MCF 10A (cell line): ENCODE data around the gene MBOAT2. TPM values are rescaled to one million over a fixed set of nuclear protein-coding genes. Genes with fewer than 3 reads are reported as not detected.
A peak's percentile ranks its signal among the peaks of the same experiment; 100 is the strongest.

Experiments
- BruUV-seq: library from RNA; stranded (reverse); fragments of 400-500 nt; replicated peaks from 2 replicates; lab custom pipeline; 2021; lab: Mats Ljungman, UMichigan
- CTCF ChIA-PET: fragments of 300-600 bp; sonication (Branson Sonifier 250); formaldehyde crosslinking; extraction: SDS; loops from one replicate; lab custom pipeline; 2021; ENCODE audit warnings: antibody characterized with exemption, inconsistent platforms; lab: Yijun Ruan, JAX
- POLR2A ChIA-PET: fragments of 300-600, 350-650 bp; sonication (Branson Sonifier 250); formaldehyde crosslinking; extraction: SDS; loops from one replicate; lab custom pipeline; 2020; ENCODE audit warnings: antibody characterized with exemption, inconsistent platforms; lab: Yijun Ruan, JAX
- DNase-seq: peaks from one replicate; pipeline ENCODE4 v3.0.0-alpha.2; 2018; ENCODE audit not compliant: unreplicated experiment
- H3K27ac Mint-ChIP-seq: one replicate; pipeline ENCODE4 v1.8.0; 2022; ENCODE audit warnings: mild to moderate bottlenecking, low read depth, mixed read lengths; ENCODE audit not compliant: unreplicated experiment
- H3K27me3 Mint-ChIP-seq: one replicate; pipeline ENCODE4 v1.8.0; 2022; ENCODE audit warnings: mixed read lengths; ENCODE audit not compliant: insufficient read depth, unreplicated experiment
- H3K36me3 Mint-ChIP-seq: one replicate; pipeline ENCODE4 v1.8.0; 2022; ENCODE audit warnings: mild to moderate bottlenecking, moderate library complexity, mixed read lengths; ENCODE audit not compliant: insufficient read depth, unreplicated experiment
- H3K4me1 Mint-ChIP-seq: one replicate; pipeline ENCODE4 v1.8.0; 2022; ENCODE audit warnings: mixed read lengths; ENCODE audit not compliant: insufficient read depth, unreplicated experiment
- H3K4me3 Mint-ChIP-seq: one replicate; pipeline ENCODE4 v1.8.0; 2022; ENCODE audit warnings: mild to moderate bottlenecking, moderate library complexity, mixed read lengths; ENCODE audit not compliant: unreplicated experiment
- H3K9me3 Mint-ChIP-seq: one replicate; pipeline ENCODE4 v1.8.0; 2022; ENCODE audit warnings: mixed read lengths; ENCODE audit not compliant: unreplicated experiment
- intact Hi-C: fragments of 100-400 bp; cut with micrococcal nuclease; formaldehyde crosslinking; loops from 2 replicates; pipeline ENCODE4 v1.14.1; 2022
- total RNA-seq: library from RNA; stranded (reverse); gene quantifications from 2 replicates; pipeline ENCODE4 v1.2.3, GENCODE V29; 2022
- TF ChIP-seq, protein P1 (sequence below): fragments of 200-600 bp; IDR thresholded peaks from one replicate; pipeline ENCODE4 v1.8.0; 2022; ENCODE audit warnings: antibody characterized with exemption, mild to moderate bottlenecking; ENCODE audit not compliant: unreplicated experiment

Gene MBOAT2
- total RNA-seq, 1 experiment from 2014 or later = 34.7 TPM

DNA sequence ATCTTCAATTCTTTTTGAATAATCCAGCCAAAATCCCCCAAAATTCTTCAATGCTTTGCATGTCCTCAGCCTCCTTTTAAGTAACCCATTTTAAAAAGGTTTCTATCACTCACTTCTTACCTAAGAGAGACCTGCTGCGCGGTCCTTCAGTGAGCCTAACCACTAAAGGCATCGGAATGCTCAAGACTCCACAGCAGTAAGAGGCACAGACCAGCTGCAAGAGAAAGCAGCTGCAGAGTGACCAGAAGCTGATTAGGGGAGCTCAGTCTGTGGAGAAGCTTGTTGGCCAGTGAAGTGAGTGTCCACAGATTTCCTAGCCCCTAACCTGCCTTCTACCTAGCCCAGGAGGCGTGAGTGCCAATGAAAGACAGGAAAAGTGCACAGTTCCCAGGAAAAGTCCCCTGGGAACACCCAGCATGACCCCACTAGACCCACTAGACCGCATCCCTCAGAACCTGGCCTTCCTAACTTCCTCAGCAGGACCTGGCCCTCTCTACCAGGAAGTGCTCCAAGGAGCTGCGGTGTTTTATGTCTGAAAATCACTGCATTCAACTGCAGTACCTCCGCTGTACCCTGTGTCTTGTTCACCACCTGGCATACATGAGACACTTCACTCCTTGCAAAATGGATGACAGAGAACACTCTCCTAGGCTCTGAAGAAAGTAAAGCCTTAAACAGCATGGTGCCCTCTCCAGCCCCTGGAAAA lies 10.1 kb downstream of the MBOAT2 start:
- no peak for DNase-seq
- intact Hi-C loops = no loop called here
- BruUV-seq = no TSS peak
- peak overlapping the region; percentile 84 for H3K27ac Mint-ChIP-seq
- CTCF ChIA-PET = interaction anchor here (0.7 to 1.7 kb wide), 3 partner anchors 80 to 146 kb away, joined by 3 to 4 read pairs (median 3); no protein-coding TSS in a partner anchor
- no peaks in the 10 kb centered on the region for H3K27me3 Mint-ChIP-seq
- no peaks in the 10 kb centered on the region for H3K9me3 Mint-ChIP-seq
- H3K4me1 Mint-ChIP-seq = peaks cover 47% of the 10 kb centered on the region
- TF ChIP-seq, protein P1, sequence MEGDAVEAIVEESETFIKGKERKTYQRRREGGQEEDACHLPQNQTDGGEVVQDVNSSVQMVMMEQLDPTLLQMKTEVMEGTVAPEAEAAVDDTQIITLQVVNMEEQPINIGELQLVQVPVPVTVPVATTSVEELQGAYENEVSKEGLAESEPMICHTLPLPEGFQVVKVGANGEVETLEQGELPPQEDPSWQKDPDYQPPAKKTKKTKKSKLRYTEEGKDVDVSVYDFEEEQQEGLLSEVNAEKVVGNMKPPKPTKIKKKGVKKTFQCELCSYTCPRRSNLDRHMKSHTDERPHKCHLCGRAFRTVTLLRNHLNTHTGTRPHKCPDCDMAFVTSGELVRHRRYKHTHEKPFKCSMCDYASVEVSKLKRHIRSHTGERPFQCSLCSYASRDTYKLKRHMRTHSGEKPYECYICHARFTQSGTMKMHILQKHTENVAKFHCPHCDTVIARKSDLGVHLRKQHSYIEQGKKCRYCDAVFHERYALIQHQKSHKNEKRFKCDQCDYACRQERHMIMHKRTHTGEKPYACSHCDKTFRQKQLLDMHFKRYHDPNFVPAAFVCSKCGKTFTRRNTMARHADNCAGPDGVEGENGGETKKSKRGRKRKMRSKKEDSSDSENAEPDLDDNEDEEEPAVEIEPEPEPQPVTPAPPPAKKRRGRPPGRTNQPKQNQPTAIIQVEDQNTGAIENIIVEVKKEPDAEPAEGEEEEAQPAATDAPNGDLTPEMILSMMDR = no peak
- no peaks in the 10 kb centered on the region for H3K36me3 Mint-ChIP-seq
- POLR2A ChIA-PET = interaction anchor here (0.6 to 3.9 kb wide), 14 partner anchors 8 to 1750 kb away, joined by 3 to 38 read pairs (median 3); partner anchors contain the start of gene MBOAT2
- H3K4me3 Mint-ChIP-seq = peak overlapping the region; percentile 61

DNA sequence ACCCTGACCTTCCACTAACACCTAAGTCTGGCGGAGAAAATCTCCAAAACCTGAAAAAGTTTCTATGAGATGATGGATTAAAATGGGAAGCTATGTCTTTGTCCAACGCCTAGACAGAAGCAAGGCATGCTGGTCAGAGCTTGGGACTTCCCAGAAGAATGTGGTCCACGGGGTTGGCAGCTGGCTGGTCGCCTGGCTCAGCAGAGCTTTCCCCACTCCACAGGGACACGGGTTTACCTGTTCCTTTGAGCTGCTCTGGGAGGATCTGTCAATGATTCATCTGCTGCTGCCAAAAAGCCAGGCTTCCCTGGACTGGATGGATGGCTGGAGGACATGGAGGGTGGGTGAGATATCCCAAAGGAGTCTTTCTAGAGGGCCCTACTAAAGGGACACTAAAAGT lies 10.8 kb downstream of the MBOAT2 start:
- Mint-ChIP-seq H3K27ac (peak overlapping the region; percentile 84), H3K4me1 (peaks cover 47% of the 10 kb centered on the region), H3K27me3 (no peaks in the 10 kb centered on the region), H3K4me3 (no peak overlapping the region), H3K36me3 (no peaks in the 10 kb centered on the region), H3K9me3 (no peaks in the 10 kb centered on the region)
- CTCF ChIA-PET = interaction anchor here (1.7 kb wide), 1 partner anchor 120 kb away, joined by 4 read pairs; no protein-coding TSS in a partner anchor
- POLR2A ChIA-PET = interaction anchor here (0.6 to 3.9 kb wide), 12 partner anchors 8 to 1750 kb away, joined by 3 to 38 read pairs (median 3); partner anchors contain the start of gene MBOAT2
- intact Hi-C loops = no loop called here
- BruUV-seq = no TSS peak
- TF ChIP-seq, protein P1 = no peak
- no peak for DNase-seq

DNA sequence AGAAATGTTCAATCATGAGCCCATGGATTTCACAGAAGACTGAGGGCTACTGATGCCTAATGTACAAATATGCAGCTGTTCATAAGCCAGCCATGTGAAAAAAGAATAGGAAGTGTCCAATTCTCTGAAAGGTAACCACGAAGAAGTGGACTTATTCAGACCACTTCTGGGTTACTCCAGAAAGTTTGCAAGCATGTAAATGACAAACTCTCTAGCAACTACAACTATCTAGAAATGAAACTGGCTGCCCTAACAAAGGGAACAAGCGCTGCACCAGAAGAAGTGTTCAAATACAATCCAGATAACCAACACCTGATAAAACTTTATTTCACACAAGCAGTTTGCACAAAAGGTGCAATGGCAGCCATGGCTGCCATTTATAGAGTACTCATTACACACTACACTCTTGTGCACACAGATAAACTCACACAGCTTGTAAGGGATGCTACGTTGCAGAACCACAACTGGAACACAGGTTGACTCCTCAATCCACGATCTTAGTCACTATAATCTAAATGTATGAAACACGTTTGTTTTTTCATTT lies 13.9 kb downstream of the MBOAT2 start:
- TF ChIP-seq, protein P1 = no peak
- H3K4me3 Mint-ChIP-seq = no peak overlapping the region
- H3K27ac Mint-ChIP-seq = no peak overlapping the region
- DNase-seq = no peak
- intact Hi-C loops = no loop called here
- CTCF ChIA-PET = interaction anchor here (0.6 kb wide), 1 partner anchor 44 kb away, joined by 3 read pairs; no protein-coding TSS in a partner anchor
- POLR2A ChIA-PET = no interaction called here
- no peaks in the 10 kb centered on the region for H3K9me3 Mint-ChIP-seq
- no peaks in the 10 kb centered on the region for H3K27me3 Mint-ChIP-seq
- H3K4me1 Mint-ChIP-seq = peaks cover 46% of the 10 kb centered on the region
- BruUV-seq = no TSS peak
- H3K36me3 Mint-ChIP-seq = no peaks in the 10 kb centered on the region

DNA sequence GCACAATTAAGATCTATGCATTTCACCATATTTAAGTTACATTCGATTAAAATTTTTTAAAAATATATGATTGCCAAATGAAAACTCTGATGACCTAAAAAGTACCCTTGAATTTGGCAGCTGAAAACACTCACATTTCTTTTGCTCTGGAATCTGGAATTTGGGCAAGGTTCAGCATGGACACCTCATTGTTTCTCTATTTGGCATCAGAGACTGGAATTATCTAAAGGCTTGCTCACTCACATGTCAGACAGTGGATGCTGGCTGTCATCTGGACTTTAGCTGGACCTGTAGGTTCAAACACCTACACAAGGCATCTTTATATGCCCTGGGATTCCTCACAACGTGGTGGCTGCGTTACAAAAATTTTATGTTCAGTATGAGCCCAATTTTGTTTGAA lies 16.1 kb downstream of the MBOAT2 start:
- Mint-ChIP-seq H3K27me3 (no peaks in the 10 kb centered on the region), H3K36me3 (no peaks in the 10 kb centered on the region), H3K27ac (peak overlapping the region; percentile 8), H3K4me3 (no peak overlapping the region), H3K9me3 (no peaks in the 10 kb centered on the region), H3K4me1 (peaks cover 35% of the 10 kb centered on the region)
- TF ChIP-seq, protein P1 = no peak
- intact Hi-C loops = no loop called here
- ChIA-PET POLR2A (interaction anchor here (1.7 to 1.9 kb wide), 2 partner anchors 15 to 17 kb away, joined by 5 to 10 read pairs; partner anchors contain the start of gene MBOAT2), CTCF (interaction anchor here (0.7 kb wide), 1 partner anchor 250 kb away, joined by 3 read pairs; no protein-coding TSS in a partner anchor)
- BruUV-seq = no TSS peak
- peak; percentile 29 for DNase-seq
